HepG2 (cell line): ENCODE results near the gene TUBB. TPM values are rescaled to one million over a fixed set of nuclear protein-coding genes. Genes with fewer than 3 reads are reported as not detected.

Experiments used
- POGZ ChIP-seq: sonication (generic); formaldehyde crosslinking; IDR thresholded peaks from 2 replicates; pipeline ENCODE4 v1.4.0; 2020; ENCODE audit warnings: mild to moderate bottlenecking, missing genetic modification reagents
- RAD21 ChIP-seq: fragments of 450-650 bp; formaldehyde crosslinking; IDR thresholded peaks from 2 replicates; pipeline ENCODE4 v1.5.0; 2020; ENCODE audit warnings: mild to moderate bottlenecking
- RBFOX2 ChIP-seq: fragments of 200-400 bp; formaldehyde crosslinking; IDR thresholded peaks from 2 replicates; pipeline ENCODE4 v1.6.1; 2017; ENCODE audit warnings: low read depth, mild to moderate bottlenecking, low read length
- ZBTB1 ChIP-seq: sonication (generic); formaldehyde crosslinking; IDR thresholded peaks from 2 replicates; pipeline ENCODE4 v1.4.0; 2020; ENCODE audit warnings: missing genetic modification reagents, borderline replicate concordance
- ZBTB21 ChIP-seq: sonication (generic); formaldehyde crosslinking; IDR thresholded peaks from 2 replicates; pipeline ENCODE4 v1.4.0; 2020; ENCODE audit warnings: missing genetic modification reagents
- ZIK1 ChIP-seq: sonication (generic); formaldehyde crosslinking; IDR thresholded peaks from 2 replicates; pipeline ENCODE4 v1.5.0; 2020; ENCODE audit warnings: mild to moderate bottlenecking, low read depth, missing genetic modification reagents, borderline replicate concordance
- ZMYM2 ChIP-seq: sonication (generic); formaldehyde crosslinking; IDR thresholded peaks from 2 replicates; pipeline ENCODE4 v1.8.0; 2022; ENCODE audit warnings: mild to moderate bottlenecking, missing genetic modification reagents
- ZNF138 ChIP-seq: sonication (generic); formaldehyde crosslinking; IDR thresholded peaks from 2 replicates; pipeline ENCODE4 v1.5.0; 2020; ENCODE audit warnings: mild to moderate bottlenecking, low read depth, missing genetic modification reagents
- ZNF235 ChIP-seq: sonication (generic); formaldehyde crosslinking; IDR thresholded peaks from 2 replicates; pipeline ENCODE4 v1.8.1; 2023; ENCODE audit warnings: mild to moderate bottlenecking, missing genetic modification reagents, borderline replicate concordance
- ZNF543 ChIP-seq: sonication (generic); formaldehyde crosslinking; IDR thresholded peaks from 2 replicates; pipeline ENCODE4 v1.4.0; 2020; ENCODE audit warnings: mild to moderate bottlenecking, missing genetic modification reagents
- ZNF619 ChIP-seq: sonication (generic); formaldehyde crosslinking; IDR thresholded peaks from 2 replicates; pipeline ENCODE4 v1.4.0; 2020; ENCODE audit warnings: mild to moderate bottlenecking, missing genetic modification reagents
- ZNF747 ChIP-seq: sonication (generic); formaldehyde crosslinking; IDR thresholded peaks from 2 replicates; pipeline ENCODE4 v1.8.1; 2023; ENCODE audit warnings: missing genetic modification reagents, mild to moderate bottlenecking, borderline replicate concordance
- ZNF792 ChIP-seq: IDR thresholded peaks from 2 replicates; pipeline ENCODE4 v1.6.1; 2016
- ZSCAN21 ChIP-seq: sonication (generic); formaldehyde crosslinking; IDR thresholded peaks from 2 replicates; pipeline ENCODE4 v1.8.0; 2022; ENCODE audit warnings: mild to moderate bottlenecking, missing genetic modification reagents, moderate library complexity, borderline replicate concordance
- polyA plus RNA-seq, 8 experiments: library from polyadenylated mRNA; depleted of rRNA in 3 of 8; stranded (reverse) in 7 of 8; unstranded in 1 of 8; fragments of >200 nt; fragmentation: Illumina TruSeq in 4 of 8; extraction: Trizol in 4 of 8; gene quantifications; 2 replicates each; pipeline versions ENCODE4 v1.2.1 to v1.2.3, GENCODE V29; 2011 to 2016; ENCODE audit warnings: low read depth in 4 of 8, missing spikeins in 1 of 8, mixed read lengths in 1 of 8; ENCODE audit not compliant: insufficient read depth in 1 of 8
- total RNA-seq, 5 experiments: library from RNA; depleted of rRNA; stranded (reverse); fragments of >200 nt; fragmentation: Illumina TruSeq; extraction: Trizol; gene quantifications; 2 replicates each; pipeline ENCODE4 v1.2.3, GENCODE V29; 2016; ENCODE audit warnings: low read depth in 1 of 5
- TF ChIP-seq, protein P1 (sequence below): sonication (generic); formaldehyde crosslinking; IDR thresholded peaks from 2 replicates; pipeline ENCODE4 v1.8.1; 2023; ENCODE audit warnings: mild to moderate bottlenecking, missing genetic modification reagents
- TF ChIP-seq, protein P2 (sequence below), 2 experiments: fragments of 450-650 bp in 1 of 2; sonication (generic) in 1 of 2; formaldehyde crosslinking in 1 of 2; IDR thresholded peaks; 2 replicates each; pipeline versions ENCODE4 v1.6.1 to v1.8.0; 2016 to 2022; ENCODE audit warnings: antibody characterized with exemption in 1 of 2, mild to moderate bottlenecking in 1 of 2, missing genetic modification reagents in 1 of 2
- TF ChIP-seq, protein P3 (sequence below): IDR thresholded peaks from 2 replicates; pipeline ENCODE4 v1.6.1; 2016; ENCODE audit warnings: missing genetic modification reagents, missing compliant biosample characterization
- TF ChIP-seq, protein P4 (sequence below): sonication (generic); formaldehyde crosslinking; IDR thresholded peaks from 2 replicates; pipeline ENCODE4 v1.5.0; 2020; ENCODE audit warnings: missing genetic modification reagents

Gene TUBB
- total and polyA plus RNA-seq, 2 of the 13 experiments (the other 11 are each of a cell fraction or from before 2014, with no cell fraction given): 911 to 1,163 TPM

DNA sequence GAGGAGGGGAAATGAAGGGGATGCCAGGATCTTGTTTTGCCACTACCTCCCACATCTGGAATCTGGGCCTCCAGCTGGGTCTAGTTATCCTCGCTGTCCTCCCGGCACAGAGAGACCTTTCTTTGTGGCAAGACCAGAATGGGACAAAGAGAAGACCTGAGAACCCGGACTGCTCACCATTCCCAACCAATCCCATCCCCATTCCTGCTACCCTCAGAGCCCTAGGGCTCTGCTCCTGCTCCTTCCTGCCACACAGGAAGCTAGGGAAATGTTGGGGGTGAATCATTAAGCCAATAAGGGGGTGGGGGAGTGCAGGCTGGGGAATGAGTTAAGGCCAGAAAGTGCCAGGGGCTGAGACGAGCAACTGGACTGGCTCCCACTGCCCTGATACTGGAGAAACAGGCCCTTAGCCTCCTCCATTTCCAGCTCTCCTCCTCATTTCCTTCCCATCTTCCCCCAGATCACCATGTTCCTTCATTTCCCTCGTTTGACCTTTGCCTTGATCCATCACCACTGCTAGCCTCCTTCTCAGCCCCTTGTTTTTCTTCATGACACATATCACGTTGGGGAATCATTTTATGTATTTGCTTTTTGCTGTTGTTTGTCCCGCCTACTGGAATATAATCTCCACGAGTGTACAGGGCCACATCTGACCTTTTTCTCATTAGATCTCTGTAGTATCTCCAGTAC is 28.8 kb downstream of the TUBB start (continued):
- TF ChIP-seq POGZ (peak; percentile 32; the same call in 1 of the 2 replicates), ZIK1 (CRISPR knock-in tag) (peak; percentile 80), ZNF138 (CRISPR knock-in tag) (no peak), ZNF792 (CRISPR knock-in tag) (peak; percentile 78), ZBTB21 (CRISPR knock-in tag) (0 out of 2 replicates have a peak, but pooled peaks have one; percentile 4), ZMYM2 (CRISPR knock-in tag) (peak; percentile 34; the same call in 1 of the 2 replicates), RBFOX2 (peak; percentile 81), ZNF619 (CRISPR knock-in tag) (peak; percentile 52; the same call in 1 of the 2 replicates), ZSCAN21 (CRISPR knock-in tag) (peak; percentile 45), ZNF543 (0 out of 2 replicates have a peak, but pooled peaks have one; percentile 22), ZNF747 (no peak), ZBTB1 (CRISPR knock-in tag) (0 out of 2 replicates have a peak, but pooled peaks have one; percentile 11), ZNF235 (CRISPR knock-in tag) (0 out of 2 replicates have a peak, but pooled peaks have one; percentile 60), RAD21 (CRISPR knock-in tag) (0 out of 2 replicates have a peak, but pooled peaks have one; percentile 16)
- TF ChIP-seq, protein P1, sequence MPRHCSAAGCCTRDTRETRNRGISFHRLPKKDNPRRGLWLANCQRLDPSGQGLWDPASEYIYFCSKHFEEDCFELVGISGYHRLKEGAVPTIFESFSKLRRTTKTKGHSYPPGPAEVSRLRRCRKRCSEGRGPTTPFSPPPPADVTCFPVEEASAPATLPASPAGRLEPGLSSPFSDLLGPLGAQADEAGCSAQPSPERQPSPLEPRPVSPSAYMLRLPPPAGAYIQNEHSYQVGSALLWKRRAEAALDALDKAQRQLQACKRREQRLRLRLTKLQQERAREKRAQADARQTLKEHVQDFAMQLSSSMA (CRISPR knock-in tag): peak; percentile 80; the same call in 1 of the 2 replicates
- TF ChIP-seq, protein P2, sequence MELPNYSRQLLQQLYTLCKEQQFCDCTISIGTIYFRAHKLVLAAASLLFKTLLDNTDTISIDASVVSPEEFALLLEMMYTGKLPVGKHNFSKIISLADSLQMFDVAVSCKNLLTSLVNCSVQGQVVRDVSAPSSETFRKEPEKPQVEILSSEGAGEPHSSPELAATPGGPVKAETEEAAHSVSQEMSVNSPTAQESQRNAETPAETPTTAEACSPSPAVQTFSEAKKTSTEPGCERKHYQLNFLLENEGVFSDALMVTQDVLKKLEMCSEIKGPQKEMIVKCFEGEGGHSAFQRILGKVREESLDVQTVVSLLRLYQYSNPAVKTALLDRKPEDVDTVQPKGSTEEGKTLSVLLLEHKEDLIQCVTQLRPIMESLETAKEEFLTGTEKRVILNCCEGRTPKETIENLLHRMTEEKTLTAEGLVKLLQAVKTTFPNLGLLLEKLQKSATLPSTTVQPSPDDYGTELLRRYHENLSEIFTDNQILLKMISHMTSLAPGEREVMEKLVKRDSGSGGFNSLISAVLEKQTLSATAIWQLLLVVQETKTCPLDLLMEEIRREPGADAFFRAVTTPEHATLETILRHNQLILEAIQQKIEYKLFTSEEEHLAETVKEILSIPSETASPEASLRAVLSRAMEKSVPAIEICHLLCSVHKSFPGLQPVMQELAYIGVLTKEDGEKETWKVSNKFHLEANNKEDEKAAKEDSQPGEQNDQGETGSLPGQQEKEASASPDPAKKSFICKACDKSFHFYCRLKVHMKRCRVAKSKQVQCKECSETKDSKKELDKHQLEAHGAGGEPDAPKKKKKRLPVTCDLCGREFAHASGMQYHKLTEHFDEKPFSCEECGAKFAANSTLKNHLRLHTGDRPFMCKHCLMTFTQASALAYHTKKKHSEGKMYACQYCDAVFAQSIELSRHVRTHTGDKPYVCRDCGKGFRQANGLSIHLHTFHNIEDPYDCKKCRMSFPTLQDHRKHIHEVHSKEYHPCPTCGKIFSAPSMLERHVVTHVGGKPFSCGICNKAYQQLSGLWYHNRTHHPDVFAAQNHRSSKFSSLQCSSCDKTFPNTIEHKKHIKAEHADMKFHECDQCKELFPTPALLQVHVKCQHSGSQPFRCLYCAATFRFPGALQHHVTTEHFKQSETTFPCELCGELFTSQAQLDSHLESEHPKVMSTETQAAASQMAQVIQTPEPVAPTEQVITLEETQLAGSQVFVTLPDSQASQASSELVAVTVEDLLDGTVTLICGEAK (IDR thresholded peaks at IDR 0.05): no peak
- TF ChIP-seq, protein P2 (CRISPR knock-in tag; IDR thresholded peaks at IDR 0.05): no peak
- TF ChIP-seq, protein P3, sequence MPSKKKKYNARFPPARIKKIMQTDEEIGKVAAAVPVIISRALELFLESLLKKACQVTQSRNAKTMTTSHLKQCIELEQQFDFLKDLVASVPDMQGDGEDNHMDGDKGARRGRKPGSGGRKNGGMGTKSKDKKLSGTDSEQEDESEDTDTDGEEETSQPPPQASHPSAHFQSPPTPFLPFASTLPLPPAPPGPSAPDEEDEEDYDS: peak; percentile 94
- TF ChIP-seq, protein P4, sequence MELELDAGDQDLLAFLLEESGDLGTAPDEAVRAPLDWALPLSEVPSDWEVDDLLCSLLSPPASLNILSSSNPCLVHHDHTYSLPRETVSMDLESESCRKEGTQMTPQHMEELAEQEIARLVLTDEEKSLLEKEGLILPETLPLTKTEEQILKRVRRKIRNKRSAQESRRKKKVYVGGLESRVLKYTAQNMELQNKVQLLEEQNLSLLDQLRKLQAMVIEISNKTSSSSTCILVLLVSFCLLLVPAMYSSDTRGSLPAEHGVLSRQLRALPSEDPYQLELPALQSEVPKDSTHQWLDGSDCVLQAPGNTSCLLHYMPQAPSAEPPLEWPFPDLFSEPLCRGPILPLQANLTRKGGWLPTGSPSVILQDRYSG (CRISPR knock-in tag): no peak
